GM23248 (cell line): Measurements from ENCODE around the gene TAB2. TPM values are rescaled to one million over a fixed set of nuclear protein-coding genes. Genes with fewer than 3 reads are reported as not detected.

Source experiments
- DNase-seq: peaks from one replicate; pipeline ENCODE4 v3.0.0-alpha.2; 2015
- H2AFZ ChIP-seq: fragments of 200-600 bp; sonication (generic); 2 replicates; pipeline ENCODE4 v1.6.1; 2016; ENCODE audit warnings: antibody characterized with exemption
- H3F3A ChIP-seq: fragments of 200-600 bp; sonication (generic); 2 replicates; pipeline ENCODE4 v1.6.1; 2016; ENCODE audit warnings: mild to moderate bottlenecking, antibody characterized with exemption, mixed run types; ENCODE audit not compliant: insufficient read depth
- H3K27ac ChIP-seq: fragments of 200-600 bp; sonication (generic); 2 replicates; pipeline ENCODE4 v1.5.1; 2016; ENCODE audit warnings: mild to moderate bottlenecking
- H3K27me3 ChIP-seq: fragments of 200-600 bp; sonication (generic); replicated peaks from 2 replicates; pipeline ENCODE4 v1.6.1; 2016; ENCODE audit warnings: mild to moderate bottlenecking; ENCODE audit not compliant: insufficient read depth
- H3K36me3 ChIP-seq: fragments of 200-600 bp; sonication (generic); 2 replicates; pipeline ENCODE4 v1.6.1; 2016; ENCODE audit warnings: low read depth, mild to moderate bottlenecking
- H3K4me1 ChIP-seq: fragments of 200-600 bp; sonication (generic); 2 replicates; pipeline ENCODE4 v1.6.1; 2016; ENCODE audit warnings: mild to moderate bottlenecking; ENCODE audit not compliant: insufficient read depth
- H3K4me2 ChIP-seq: fragments of 200-600 bp; sonication (generic); one replicate; pipeline ENCODE4 v1.6.1; 2016; ENCODE audit warnings: mild to moderate bottlenecking; ENCODE audit not compliant: unreplicated experiment
- H3K4me3 ChIP-seq: fragments of 200-600 bp; sonication (generic); 2 replicates; pipeline ENCODE4 v1.5.1; 2016; ENCODE audit warnings: mild to moderate bottlenecking
- H3K79me2 ChIP-seq: fragments of 200-600 bp; sonication (generic); 2 replicates; pipeline ENCODE4 v1.6.1; 2016; ENCODE audit warnings: mild to moderate bottlenecking; ENCODE audit not compliant: insufficient read depth
- H3K9ac ChIP-seq: fragments of 200-600 bp; sonication (generic); 2 replicates; pipeline ENCODE4 v1.6.1; 2016; ENCODE audit warnings: mild to moderate bottlenecking
- H3K9me2 ChIP-seq: fragments of 200-600 bp; sonication (generic); 2 replicates; pipeline ENCODE4 v1.6.1; 2016; ENCODE audit warnings: mixed run types, mild to moderate bottlenecking, moderate library complexity; ENCODE audit not compliant: insufficient read depth
- H3K9me3 ChIP-seq: fragments of 200-600 bp; sonication (generic); one replicate; pipeline ENCODE4 v1.6.1; 2017; ENCODE audit warnings: low read depth
- H4K20me1 ChIP-seq: fragments of 200-600 bp; sonication (generic); 2 replicates; pipeline ENCODE4 v1.6.0; 2016; ENCODE audit not compliant: insufficient read depth
- EZH2 ChIP-seq: fragments of 200-600 bp; sonication (generic); IDR thresholded peaks from 2 replicates; pipeline ENCODE4 v1.6.1; 2018; ENCODE audit warnings: antibody characterized with exemption, mild to moderate bottlenecking; ENCODE audit not compliant: insufficient read depth, poor library complexity, severe bottlenecking
- EZH2phosphoT487 ChIP-seq: fragments of 200-600 bp; sonication (generic); IDR thresholded peaks from 2 replicates; pipeline ENCODE4 v1.6.1; 2018; ENCODE audit warnings: antibody characterized with exemption, moderate library complexity, mild to moderate bottlenecking, low read depth; ENCODE audit not compliant: insufficient read depth
- WGBS, 2 experiments: methylation state at CpG; one replicate each; pipeline ENCODE4 v1.1.6; 2015 to 2017; ENCODE audit warnings: low lambda C conversion rate in 2 of 2, low coverage in 1 of 2; ENCODE audit errors: missing lambda C conversion rate in 2 of 2; 5-methylcytosine and 5-hydroxymethylcytosine counted together
- in situ Hi-C: fragments of 300-500 bp; cut with MboI; formaldehyde crosslinking; loops from 2 replicates; pipeline ENCODE4 v1.15.0; 2020
- polyA plus RNA-seq: library from polyadenylated mRNA; unstranded; fragments of >200 nt; fragmentation: Nextera tagmentation; extraction: Ambion mirVana; gene quantifications from 2 replicates; pipeline ENCODE4 v1.2.1, GENCODE V29; 2016
- total RNA-seq: library from RNA; depleted of rRNA; stranded (reverse); fragments of >200 nt; shearing (Covaris generic); gene quantifications from 2 replicates; pipeline ENCODE4 v1.2.3, GENCODE V29; 2014

The TAB2 gene
- total and polyA plus RNA-seq, 2 experiments from 2014 or later, result 11.6 to 28.4 TPM

DNA sequence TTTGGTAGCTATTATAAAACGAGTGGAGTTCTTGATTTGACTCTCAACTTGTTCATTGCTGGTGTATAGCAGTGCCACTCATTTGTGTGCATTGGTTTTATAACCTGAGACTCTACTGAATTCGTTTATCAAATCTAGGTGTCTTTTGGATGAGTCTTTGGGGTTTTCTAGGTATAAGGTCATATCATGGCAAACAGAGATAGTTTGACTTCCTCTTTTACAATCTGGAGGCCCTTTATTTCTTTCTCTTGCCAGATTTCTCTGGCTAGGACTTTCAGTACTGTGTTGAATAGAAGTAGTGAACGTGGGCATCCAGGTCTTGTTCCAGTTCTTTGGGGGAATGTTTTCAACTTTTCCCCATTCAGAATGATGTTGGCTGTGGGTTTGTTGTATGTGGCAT is 121.3 kb downstream of the TAB2 start:
- no peak overlapping the region for H3K4me2 ChIP-seq
- TF ChIP-seq EZH2, result no peak
- TF ChIP-seq EZH2phosphoT487, result no peak
- H4K20me1 ChIP-seq, result no peaks in the 10 kb centered on the region
- no peak for DNase-seq
- 50 to 62% methylated on average over 3 of the region's 3 CpGs for WGBS, 2 experiments
- H3K79me2 ChIP-seq, result no peaks in the 10 kb centered on the region
- H3K4me1 ChIP-seq, result no peaks in the 10 kb centered on the region
- H3K9me3 ChIP-seq, result no peaks in the 10 kb centered on the region
- H3K4me3 ChIP-seq, result no peak overlapping the region
- in situ Hi-C loops, result loop anchor here (25.0 kb wide), 1 partner anchor 852 kb away; no protein-coding TSS in a partner anchor
- no peaks in the 10 kb centered on the region for H3K36me3 ChIP-seq
- 0 out of 2 replicates have a peak, but pooled peaks cover 5% of the 10 kb centered on the region for H3F3A ChIP-seq
- no peaks in the 10 kb centered on the region for H3K27me3 ChIP-seq
- no peak overlapping the region for H3K27ac ChIP-seq
- no peaks in the 10 kb centered on the region for H3K9me2 ChIP-seq
- no peak overlapping the region for H2AFZ ChIP-seq
- no peak overlapping the region for H3K9ac ChIP-seq

- H3K27ac ChIP-seq, result no peak overlapping the region
- H3K27me3 ChIP-seq, result no peaks in the 10 kb centered on the region
- 77 to 94% methylated on average over 1 of the region's 1 CpG for WGBS, 2 experiments
- peaks cover 2% of the 10 kb centered on the region; the same call in 1 of the 2 replicates for H3F3A ChIP-seq
- no peaks in the 10 kb centered on the region for H3K9me3 ChIP-seq
- H3K4me2 ChIP-seq, result no peak overlapping the region
- no peaks in the 10 kb centered on the region for H4K20me1 ChIP-seq
- H3K4me3 ChIP-seq, result no peak overlapping the region
- no peaks in the 10 kb centered on the region for H3K36me3 ChIP-seq
- H3K4me1 ChIP-seq, result no peaks in the 10 kb centered on the region
- no peaks in the 10 kb centered on the region for H3K79me2 ChIP-seq
- no peak overlapping the region for H3K9ac ChIP-seq
- in situ Hi-C loops, result loop anchor here (25.0 kb wide), 1 partner anchor 852 kb away; no protein-coding TSS in a partner anchor
- H3K9me2 ChIP-seq, result no peaks in the 10 kb centered on the region
- no peak for TF ChIP-seq EZH2phosphoT487
- no peak for TF ChIP-seq EZH2
- no peak overlapping the region for H2AFZ ChIP-seq
- no peak for DNase-seq
These were observed 122.1 kb downstream of the TAB2 start for GRCh38 chr6:149439626-149440025.

DNA sequence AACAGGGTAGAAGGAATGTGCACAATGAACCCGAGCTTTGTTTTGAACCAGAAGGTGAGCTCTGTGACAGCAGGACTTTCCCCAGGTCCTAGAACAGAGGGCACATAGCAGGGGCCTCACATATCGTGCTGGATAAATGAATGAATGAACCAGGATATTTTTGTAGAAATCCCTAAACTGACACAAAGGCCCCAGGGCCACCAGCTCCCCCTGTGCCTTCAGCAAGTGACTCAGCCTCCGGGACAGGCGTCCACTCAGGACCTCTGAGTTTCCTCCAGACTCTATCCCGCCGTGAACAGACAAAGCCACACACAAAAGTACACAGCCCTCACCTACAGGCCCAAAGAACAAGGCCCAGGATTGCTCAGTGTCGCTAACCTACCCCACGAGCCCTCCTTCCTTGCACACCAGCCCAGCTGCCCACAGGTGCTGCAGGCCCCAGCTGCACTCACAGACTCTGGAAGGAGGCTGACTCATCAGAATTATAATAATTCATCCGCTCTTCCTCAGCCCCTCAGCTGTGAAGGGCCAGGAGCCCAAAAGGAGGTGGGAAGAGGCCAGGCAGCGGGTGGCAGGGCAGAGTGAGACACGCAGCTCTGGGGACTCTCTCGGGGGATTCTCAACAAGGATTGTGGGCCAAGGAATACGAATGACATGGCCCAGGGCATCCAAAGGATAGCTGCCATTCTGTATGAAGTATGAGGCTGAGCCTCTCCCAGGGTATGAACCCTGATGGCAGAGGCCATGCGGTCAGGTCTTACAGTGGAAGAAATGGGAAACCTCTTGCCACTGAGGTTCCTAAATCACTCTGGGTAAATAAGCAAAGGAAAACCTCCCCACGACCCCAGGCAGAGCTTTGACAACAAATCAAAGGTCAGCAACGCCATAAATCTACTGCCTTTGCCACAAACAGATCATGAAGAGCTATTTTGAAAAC is 123.5 kb downstream of the TAB2 start:
- Histone ChIP-seq H3K9ac (no peak overlapping the region), H3K4me2 (no peak overlapping the region), H3F3A (peaks cover 7% of the 10 kb centered on the region; the same call in 1 of the 2 replicates), H3K4me3 (no peak overlapping the region), H4K20me1 (no peaks in the 10 kb centered on the region), H3K27ac (no peak overlapping the region), H3K36me3 (no peaks in the 10 kb centered on the region), H3K9me2 (no peaks in the 10 kb centered on the region), H3K9me3 (no peaks in the 10 kb centered on the region), H3K79me2 (no peaks in the 10 kb centered on the region), H3K27me3 (no peaks in the 10 kb centered on the region), H3K4me1 (no peaks in the 10 kb centered on the region), H2AFZ (no peak overlapping the region)
- 89 to 92% methylated on average over 16 of the region's 16 CpGs for WGBS, 2 experiments
- DNase-seq, result no peak
- in situ Hi-C loops, result loop anchor here (25.0 kb wide), 1 partner anchor 854 kb away; no protein-coding TSS in a partner anchor
- no peak for TF ChIP-seq EZH2
- no peak for TF ChIP-seq EZH2phosphoT487

- Histone ChIP-seq H3K27me3 (no peaks in the 10 kb centered on the region), H3K9ac (no peak overlapping the region), H3K36me3 (no peaks in the 10 kb centered on the region), H3K4me2 (no peak overlapping the region), H3K4me1 (no peaks in the 10 kb centered on the region), H3K4me3 (no peak overlapping the region), H4K20me1 (no peaks in the 10 kb centered on the region), H3K27ac (no peak overlapping the region), H3K9me3 (no peaks in the 10 kb centered on the region), H3K79me2 (no peaks in the 10 kb centered on the region), H2AFZ (no peak overlapping the region), H3F3A (peaks cover 7% of the 10 kb centered on the region; the same call in 1 of the 2 replicates), H3K9me2 (no peaks in the 10 kb centered on the region)
- no peak for DNase-seq
- 69 to 81% methylated on average over 9 of the region's 9 CpGs for WGBS, 2 experiments
- in situ Hi-C loops, result loop anchor here (25.0 kb wide), 1 partner anchor 854 kb away; no protein-coding TSS in a partner anchor
- no peak for TF ChIP-seq EZH2
- no peak for TF ChIP-seq EZH2phosphoT487
These were observed 124.2 kb downstream of the TAB2 start for GRCh38 chr6:149441740-149442139.
